Adrenal gland (tissue), 12 donors: ENCODE measurements around the gene SYT3. TPM values are rescaled to one million over a fixed set of nuclear protein-coding genes. Genes with fewer than 3 reads are reported as not detected.

ENCODE experiments used
- DNase-seq, 7 donors: peaks; one replicate each; pipeline ENCODE4 v3.0.0-alpha.2; 2019 to 2020
- H3K27ac ChIP-seq, 5 donors: fragments of 200-600 bp; sonication (generic) in 4 of 5; 1 replicate in 3 of 5; 2 replicates in 2 of 5; pipeline versions ENCODE4 v1.5.1 to v1.8.0; 2016 to 2020; ENCODE audit warnings: mild to moderate bottlenecking in 1 of 5
- H3K27me3 ChIP-seq: fragments of 200-600 bp; 2 replicates; pipeline ENCODE4 v1.8.0; 2021
- H3K36me3 ChIP-seq, 2 donors: fragments of 200-600 bp; replicated peaks in 1 of 2; 1 replicate in 1 of 2; 2 replicates in 1 of 2; pipeline versions ENCODE4 v1.5.1 to v1.8.0; 2018 to 2022
- H3K4me1 ChIP-seq, 2 donors: fragments of 200-600 bp; replicated peaks in 1 of 2; 1 replicate in 1 of 2; 2 replicates in 1 of 2; pipeline versions ENCODE4 v1.5.1 to v1.8.0; 2018 to 2021
- H3K4me3 ChIP-seq, 4 donors: fragments of 200-600 bp; sonication (generic) in 3 of 4; one replicate each; pipeline ENCODE4 v1.5.1; 2016 to 2018
- H3K9me3 ChIP-seq, 3 donors: fragments of 200-600 bp; sonication (generic) in 1 of 3; replicated peaks in 1 of 3; 1 replicate in 2 of 3; 2 replicates in 1 of 3; pipeline versions ENCODE4 v1.5.1 to v1.8.0; 2016 to 2021
- POLR2A ChIP-seq, 2 donors: fragments of 450-650 bp; IDR thresholded peaks; one replicate each; pipeline ENCODE4 v1.6.1; 2017; ENCODE audit warnings: antibody characterized with exemption in 2 of 2, mild to moderate bottlenecking in 2 of 2, moderate library complexity in 1 of 2
- WGBS, 4 donors: extraction: QIAGEN DNeasy Blood & Tissue Kit in 2 of 4; methylation state at CpG; one replicate each; pipeline versions ENCODE4 v1.1.5 to v1.1.7; 2013 to 2017; 5-methylcytosine and 5-hydroxymethylcytosine counted together
- intact Hi-C, 2 donors: fragments of 100-400 bp; cut with DNase I; formaldehyde crosslinking; loops; one replicate each; pipeline versions ENCODE4 v1.14.1 to v1.15.0; 2022 to 2023
- polyA plus RNA-seq, 3 donors: library from polyadenylated mRNA; stranded (reverse); fragments of 200-250 nt in 2 of 3; fragments of 350-450 nt in 1 of 3; fragmentation: Illumina TruSeq in 1 of 3; extraction: RNeasy Lipid Tissue Mini Kit (QIAGEN cat#74804) in 1 of 3; gene quantifications; one replicate each; pipeline ENCODE4 v1.2.3, GENCODE V29; 2013 to 2014
- total RNA-seq, 9 donors: library from RNA; depleted of rRNA in 4 of 9; stranded (reverse); fragments of >200 nt in 4 of 9; fragments of 120-200 nt in 1 of 9; fragmentation: NEBNext Ultra II Directional in 1 of 9; extraction: Animal tissue kit (Norgen Biotek cat#: 25700) in 1 of 9; gene quantifications; one replicate each; pipeline versions ENCODE4 v1.1.0 to v1.2.4, GENCODE V29; 2013 to 2023
- TF ChIP-seq, protein P1 (sequence below), 6 experiments: fragments of 450-650 bp in 4 of 6; fragments of 200-600 bp in 2 of 6; sonication (generic) in 1 of 6; IDR thresholded peaks; 1 replicate in 5 of 6; 2 replicates in 1 of 6; pipeline versions ENCODE4 v1.5.1 to v1.8.0; 2016 to 2021; ENCODE audit warnings: antibody characterized with exemption in 6 of 6, mild to moderate bottlenecking in 2 of 6, moderate library complexity in 1 of 6
- donor health status: healthy with polysubstance abuse.
- donor health status: Bipolar disorder and iron deficiency.
- donor health status: DM: yes; HTN: yes; CAD: no.
- donor health status: DM: no; HTN: no; CAD: no.
- donor health status: DM: no; HTN: no; CAD: no.
- donor health status: DM: yes; HTN: yes; CAD: no.

The SYT3 gene
- total and polyA plus RNA-seq, 12 donors: 0.26 to 3.4 (median 0.75) TPM; not detected in 1

GRCh38 chr19:50668416-50668815 is 28.7 kb upstream of the SYT3 start:
- WGBS, 4 donors: 30 to 31% methylated on average over 35 to 48 of the region's 49 CpGs; no CpG with 5 or more reads in 2 of the 4 donors
- Histone ChIP-seq H3K27ac (no peak overlapping the region), H3K27me3 (peaks cover 35% of the 10 kb centered on the region), H3K4me1 (no peaks in the 10 kb centered on the region), H3K9me3 (no peaks in the 10 kb centered on the region), H3K4me3 (no peak overlapping the region), H3K36me3 (no peaks in the 10 kb centered on the region)
- intact Hi-C loops: loop anchor here in 1 of 2 donors (5.0 kb wide), 1 partner anchor 114 kb away; no protein-coding TSS in a partner anchor
- DNase-seq: no peak
- TF ChIP-seq, protein P1, sequence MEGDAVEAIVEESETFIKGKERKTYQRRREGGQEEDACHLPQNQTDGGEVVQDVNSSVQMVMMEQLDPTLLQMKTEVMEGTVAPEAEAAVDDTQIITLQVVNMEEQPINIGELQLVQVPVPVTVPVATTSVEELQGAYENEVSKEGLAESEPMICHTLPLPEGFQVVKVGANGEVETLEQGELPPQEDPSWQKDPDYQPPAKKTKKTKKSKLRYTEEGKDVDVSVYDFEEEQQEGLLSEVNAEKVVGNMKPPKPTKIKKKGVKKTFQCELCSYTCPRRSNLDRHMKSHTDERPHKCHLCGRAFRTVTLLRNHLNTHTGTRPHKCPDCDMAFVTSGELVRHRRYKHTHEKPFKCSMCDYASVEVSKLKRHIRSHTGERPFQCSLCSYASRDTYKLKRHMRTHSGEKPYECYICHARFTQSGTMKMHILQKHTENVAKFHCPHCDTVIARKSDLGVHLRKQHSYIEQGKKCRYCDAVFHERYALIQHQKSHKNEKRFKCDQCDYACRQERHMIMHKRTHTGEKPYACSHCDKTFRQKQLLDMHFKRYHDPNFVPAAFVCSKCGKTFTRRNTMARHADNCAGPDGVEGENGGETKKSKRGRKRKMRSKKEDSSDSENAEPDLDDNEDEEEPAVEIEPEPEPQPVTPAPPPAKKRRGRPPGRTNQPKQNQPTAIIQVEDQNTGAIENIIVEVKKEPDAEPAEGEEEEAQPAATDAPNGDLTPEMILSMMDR (IDR thresholded peaks at IDR 0.05): no peak
- no peak for TF ChIP-seq POLR2A (IDR thresholded peaks at IDR 0.05)

DNA sequence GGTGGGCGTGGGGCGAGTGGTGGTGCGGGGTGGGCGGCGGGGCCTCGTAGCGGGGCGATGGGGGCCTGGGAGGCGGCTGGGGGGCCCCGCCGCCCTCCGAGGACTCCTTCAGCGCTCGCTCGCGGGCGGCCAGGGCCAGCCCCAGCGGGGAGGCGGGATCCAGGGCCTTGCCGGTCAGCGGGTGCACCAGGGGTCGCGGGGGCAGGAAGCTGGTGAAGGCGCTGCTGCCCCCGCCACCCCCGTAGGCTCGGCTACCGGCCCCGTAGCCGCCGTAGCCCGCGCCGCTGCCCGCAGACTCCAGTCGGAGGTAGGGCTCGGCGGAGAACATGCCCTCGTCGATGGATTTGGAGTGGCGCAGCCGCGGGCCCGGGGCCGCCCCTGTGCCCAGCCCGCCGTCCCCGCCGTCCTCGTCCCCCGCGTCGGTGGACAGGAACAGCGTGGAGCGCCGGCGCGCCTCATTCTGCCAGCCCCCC is 28.1 kb upstream of the SYT3 start:
- Histone ChIP-seq H3K4me3 (no peak overlapping the region), H3K27me3 (peaks cover 35% of the 10 kb centered on the region), H3K9me3 (no peaks in the 10 kb centered on the region), H3K4me1 (no peaks in the 10 kb centered on the region), H3K36me3 (no peaks in the 10 kb centered on the region), H3K27ac (no peak overlapping the region)
- TF ChIP-seq, protein P1 (IDR thresholded peaks at IDR 0.05): no peak
- TF ChIP-seq POLR2A (IDR thresholded peaks at IDR 0.05): no peak
- intact Hi-C loops: loop anchor here in 1 of 2 donors (5.0 kb wide), 1 partner anchor 115 kb away; no protein-coding TSS in a partner anchor
- WGBS, 4 donors: 33 to 40% methylated on average over 46 to 53 of the region's 58 CpGs; no CpG with 5 or more reads in 2 of the 4 donors
- DNase-seq: no peak

DNA sequence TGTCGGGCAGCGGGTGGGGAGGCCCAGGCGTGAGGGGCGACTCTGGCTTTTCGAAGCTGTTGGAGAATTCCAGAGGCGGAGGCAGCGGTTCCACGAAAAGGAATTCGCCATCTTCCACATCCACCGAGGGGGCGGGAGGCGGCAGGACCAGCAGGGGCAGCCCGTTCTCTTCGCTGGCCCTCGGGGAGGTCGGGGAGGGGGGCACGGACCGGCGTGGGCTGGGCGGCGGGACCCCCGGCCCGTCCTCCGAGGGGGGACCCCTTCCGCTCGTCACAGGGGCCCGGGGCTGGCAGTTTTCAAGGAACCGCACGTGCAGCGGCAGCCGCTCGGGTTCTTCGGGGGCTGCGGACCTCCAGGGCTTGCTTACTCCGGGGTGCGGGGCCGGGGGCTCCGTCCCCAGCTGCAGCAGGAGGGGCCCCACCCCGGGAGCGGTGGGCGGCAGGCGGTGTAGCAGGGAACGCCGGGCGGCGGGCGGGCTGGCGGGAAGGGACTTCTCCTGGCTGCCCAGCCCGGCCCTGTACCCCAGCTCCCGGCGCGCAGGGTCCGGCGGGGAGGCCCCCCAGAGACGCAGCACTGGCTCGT is 27.6 kb upstream of the SYT3 start:
- no peaks in the 10 kb centered on the region for H3K9me3 ChIP-seq
- no peak overlapping the region for H3K27ac ChIP-seq
- WGBS, 4 donors: 30 to 67% (median 46%) methylated on average over 6 to 56 of the region's 56 CpGs
- no peak for DNase-seq
- intact Hi-C loops: loop anchor here in 1 of 2 donors (5.0 kb wide), 1 partner anchor 115 kb away; no protein-coding TSS in a partner anchor
- no peaks in the 10 kb centered on the region for H3K36me3 ChIP-seq
- peaks cover 35% of the 10 kb centered on the region for H3K27me3 ChIP-seq
- TF ChIP-seq, protein P1 (IDR thresholded peaks at IDR 0.05): no peak
- no peak for TF ChIP-seq POLR2A (IDR thresholded peaks at IDR 0.05)
- no peak overlapping the region for H3K4me3 ChIP-seq
- H3K4me1 ChIP-seq: no peaks in the 10 kb centered on the region

GRCh38 chr19:50666346-50667176 is 26.9 kb upstream of the SYT3 start:
- Histone ChIP-seq H3K4me3 (no peak overlapping the region), H3K4me1 (no peaks in the 10 kb centered on the region), H3K36me3 (no peaks in the 10 kb centered on the region), H3K27ac (no peak overlapping the region), H3K27me3 (peaks cover 35% of the 10 kb centered on the region), H3K9me3 (no peaks in the 10 kb centered on the region)
- DNase-seq: no peak
- 16 to 45% (median 34%) methylated on average over 2 to 47 of the region's 47 CpGs for WGBS, 4 donors
- TF ChIP-seq, protein P1 (IDR thresholded peaks at IDR 0.05): no peak
- TF ChIP-seq POLR2A (IDR thresholded peaks at IDR 0.05): no peak
- intact Hi-C loops: loop anchor here in 1 of 2 donors (5.0 kb wide), 1 partner anchor 116 kb away; no protein-coding TSS in a partner anchor
